Heart right ventricle (tissue), 16 donors: Measurements from ENCODE around the gene HSPA4. TPM values are rescaled to one million over a fixed set of nuclear protein-coding genes. Genes with fewer than 3 reads are reported as not detected.

Source experiments
- ATAC-seq, 8 donors: fragments of 200-7000 bp; cut with Tn5 transposase; one replicate each; pipeline ENCODE4 v1.9.1; 2020; ENCODE audit warnings: mild to moderate bottlenecking in 8 of 8, moderate library complexity in 8 of 8, moderate number of reproducible peaks in 1 of 8
- DNase-seq, 2 donors: peaks; one replicate each; pipeline ENCODE4 v3.0.0-alpha.2; 2020
- H3K27ac ChIP-seq, 10 donors: fragments of 200-600 bp; sonication (generic) in 2 of 10; one replicate each; pipeline versions ENCODE4 v1.5.0 to v1.8.0; 2020 to 2022; ENCODE audit warnings: mild to moderate bottlenecking in 3 of 10
- H3K27me3 ChIP-seq, 7 donors: fragments of 200-600 bp; one replicate each; pipeline ENCODE4 v1.8.0; 2021 to 2022; ENCODE audit warnings: mild to moderate bottlenecking in 2 of 7
- H3K36me3 ChIP-seq, 9 donors: fragments of 200-600 bp; sonication (generic) in 1 of 9; one replicate each; pipeline versions ENCODE4 v1.5.0 to v1.8.0; 2020 to 2022; ENCODE audit warnings: mild to moderate bottlenecking in 2 of 9
- H3K4me1 ChIP-seq, 9 donors: fragments of 200-600 bp; sonication (generic) in 1 of 9; one replicate each; pipeline versions ENCODE4 v1.5.0 to v1.8.0; 2020 to 2022; ENCODE audit warnings: mild to moderate bottlenecking in 4 of 9
- H3K4me3 ChIP-seq, 10 donors: fragments of 200-600 bp; sonication (generic) in 2 of 10; one replicate each; pipeline versions ENCODE4 v1.5.0 to v1.8.0; 2020 to 2022; ENCODE audit warnings: mild to moderate bottlenecking in 7 of 10, moderate library complexity in 2 of 10
- H3K9me3 ChIP-seq, 11 donors: fragments of 200-600 bp in 10 of 11; sonication (generic) in 2 of 11; one replicate each; pipeline versions ENCODE4 v1.5.0 to v1.8.0; 2013 to 2022; ENCODE audit warnings: mild to moderate bottlenecking in 2 of 11, control low read depth in 1 of 11, moderate library complexity in 1 of 11
- CTCF ChIP-seq, 9 donors: fragments of 200-600 bp; sonication (generic) in 2 of 9; IDR thresholded peaks; one replicate each; pipeline versions ENCODE4 v1.5.0 to v1.8.0; 2021 to 2022; ENCODE audit warnings: antibody characterized with exemption in 9 of 9, mild to moderate bottlenecking in 5 of 9, moderate library complexity in 1 of 9
- WGBS, 2 donors: extraction: QIAGEN DNeasy Blood & Tissue Kit; methylation state at CpG; one replicate each; pipeline ENCODE4 v1.1.7; 2013; ENCODE audit warnings: inconsistent platforms in 1 of 2; 5-methylcytosine and 5-hydroxymethylcytosine counted together
- intact Hi-C, 10 donors: fragments of 100-400 bp; cut with DNase I; formaldehyde crosslinking; loops; one replicate each; pipeline versions ENCODE4 v1.11.1 to v1.14.2; 2022
- polyA plus RNA-seq, 2 donors: library from polyadenylated mRNA; stranded (reverse); fragments of 200-250 nt; gene quantifications; one replicate each; pipeline ENCODE4 v1.2.3, GENCODE V29; 2013
- total RNA-seq, 10 donors: library from RNA; stranded (reverse); fragmentation: NEBNext Ultra II Directional in 3 of 10; extraction: Animal tissue kit (Norgen Biotek cat#: 25700) in 3 of 10; gene quantifications; one replicate each; pipeline versions ENCODE4 v1.2.1 to v1.2.4, GENCODE V29; 2021 to 2023
- donor health status: Arrhythmogenic right ventricular cardiomyopathy.
- donor health status: ischemic (EF 13 %, LVEDD 7.1; RV severe dilation, severe dysfunction).
- donor health status: healthy with polysubstance abuse.
- donor health status: DM: no; HTN: yes; CAD: no.
- donor health status: DM: no; HTN: no; CAD: no.
- donor health status: ischemic (EF 25% LVEDD 6.9; RV normal size, moderate dysfunction).
- donor health status: ischemic (EF 25% LVEDD 5.7; RV mildly dilated, moderate dysfunction).
- donor health status: healthy.
- donor health status: DM: yes; HTN: yes; CAD: no.
- donor health status: Ischemic cardiomyopathy.
- donor health status: ischemic (EF 35%, LVEDD 5.7; RV mildly dilated, moderate dysfunction).
- donor health status: nonischemic (EF 11% LVEDD 7.7; RV severe dilation, severe dysfunction).
- donor health status: DM: yes; HTN: yes; CAD: no.
- donor health status: PGD.
- donor health status: ischemic (EF 29% LVEDD 5.4; RV normal size, mild dysfunction).
- donor health status: nonischemic (EF 23%, LVEDD 6.1; RV moderate dilation, normal function).

The HSPA4 gene
- total and polyA plus RNA-seq, 12 donors: 44.9 to 179 (median 111) TPM

GRCh38 chr5:133065471-133065870 lies 13.7 kb downstream of the HSPA4 start:
- Histone ChIP-seq H3K4me1 (peaks cover 0 to 34% (median 15%) of the 10 kb centered on the region in 9 donors), H3K9me3 (no peaks in the 10 kb centered on the region), H3K36me3 (peaks cover 0 to 60% (median 18%) of the 10 kb centered on the region in 9 donors), H3K27ac (no peak overlapping the region), H3K4me3 (no peak overlapping the region), H3K27me3 (no peaks in the 10 kb centered on the region)
- ATAC-seq: no peak
- no peak for TF ChIP-seq CTCF (IDR thresholded peaks at IDR 0.05)
- intact Hi-C loops: no loop called here
- DNase-seq: no peak
- WGBS, 2 donors: 87 to 88% methylated on average over 1 of the region's 1 CpG

- DNase-seq (no peak), ATAC-seq (no peak)
- TF ChIP-seq CTCF (IDR thresholded peaks at IDR 0.05): no peak
- intact Hi-C loops: no loop called here
- H3K4me3 ChIP-seq: no peak overlapping the region
- H3K4me1 ChIP-seq: peaks cover 0 to 34% (median 15%) of the 10 kb centered on the region in 9 donors
- peaks cover 0 to 65% (median 18%) of the 10 kb centered on the region in 9 donors for H3K36me3 ChIP-seq
- WGBS, 2 donors: 82 to 84% methylated on average over 2 of the region's 2 CpGs
- no peaks in the 10 kb centered on the region for H3K9me3 ChIP-seq
- no peak overlapping the region for H3K27ac ChIP-seq
- H3K27me3 ChIP-seq: no peaks in the 10 kb centered on the region
Observed at GRCh38 chr5:133066045-133066444, 14.2 kb downstream of the HSPA4 start.

GRCh38 chr5:133072021-133072420 lies 20.2 kb downstream of the HSPA4 start:
- WGBS, 2 donors: 96% methylated on average over 4 of the region's 4 CpGs
- Histone ChIP-seq H3K27ac (no peak overlapping the region), H3K4me3 (no peak overlapping the region), H3K36me3 (peaks cover 0 to 100% (median 40%) of the 10 kb centered on the region in 9 donors), H3K4me1 (no peaks in the 10 kb centered on the region), H3K9me3 (no peaks in the 10 kb centered on the region), H3K27me3 (no peaks in the 10 kb centered on the region)
- DNase-seq (no peak), ATAC-seq (no peak)
- no peak for TF ChIP-seq CTCF (IDR thresholded peaks at IDR 0.05)
- intact Hi-C loops: no loop called here

GRCh38 chr5:133075572-133076536 lies 24.0 kb downstream of the HSPA4 start:
- H3K4me1 ChIP-seq: no peaks in the 10 kb centered on the region
- ATAC-seq (no peak), DNase-seq (no peak)
- intact Hi-C loops: no loop called here
- H3K27ac ChIP-seq: no peak overlapping the region
- 87 to 89% methylated on average over 7 of the region's 7 CpGs for WGBS, 2 donors
- H3K27me3 ChIP-seq: no peaks in the 10 kb centered on the region
- no peaks in the 10 kb centered on the region for H3K9me3 ChIP-seq
- no peak for TF ChIP-seq CTCF (IDR thresholded peaks at IDR 0.05)
- no peak overlapping the region for H3K4me3 ChIP-seq
- peaks cover 0 to 99% (median 32%) of the 10 kb centered on the region in 9 donors for H3K36me3 ChIP-seq
